CD14-positive monocyte (primary cell): ENCODE measurements around the gene RIPOR3. TPM values are rescaled to one million over a fixed set of nuclear protein-coding genes. Genes with fewer than 3 reads are reported as not detected.
"Not testable (repeated sequence)": the region's sequence is repeated elsewhere in the genome, so short reads cannot be mapped to it uniquely, and the experiment has no call there.

ENCODE experiments used
- DNase-seq, 3 donors: peaks; one replicate each; pipeline ENCODE4 v3.0.0-alpha.2; 2011 to 2022
- H2AFZ ChIP-seq: 2 replicates; pipeline ENCODE4 v1.6.0; 2012; ENCODE audit warnings: mild to moderate bottlenecking, low read depth, low read length, inconsistent platforms; ENCODE audit not compliant: insufficient read depth, poor library complexity, severe bottlenecking
- H3K27ac ChIP-seq, 2 donors: 1 replicate in 1 of 2; 2 replicates in 1 of 2; pipeline ENCODE4 v1.5.1; 2012 to 2013; ENCODE audit warnings: low read length in 2 of 2, control low read depth in 1 of 2, inconsistent platforms in 1 of 2, low read depth in 1 of 2, mild to moderate bottlenecking in 1 of 2
- H3K27me3 ChIP-seq, 2 donors: one replicate each; pipeline versions ENCODE4 v1.6.0 to v1.6.1; 2011 to 2013; ENCODE audit warnings: low read length in 2 of 2; ENCODE audit not compliant: control insufficient read depth in 2 of 2, insufficient read depth in 2 of 2
- H3K36me3 ChIP-seq, 2 donors: replicated peaks in 1 of 2; 1 replicate in 1 of 2; 2 replicates in 1 of 2; pipeline versions ENCODE4 v1.5.1 to v1.6.1; 2012 to 2013; ENCODE audit warnings: low read length in 2 of 2, control low read depth in 1 of 2, inconsistent platforms in 1 of 2, mild to moderate bottlenecking in 1 of 2; ENCODE audit not compliant: insufficient read depth in 2 of 2, control insufficient read depth in 1 of 2
- H3K4me1 ChIP-seq, 2 donors: 1 replicate in 1 of 2; 2 replicates in 1 of 2; pipeline versions ENCODE4 v1.5.1 to v1.6.1; 2012 to 2013; ENCODE audit warnings: low read length in 2 of 2, control low read depth in 1 of 2, inconsistent platforms in 1 of 2, mild to moderate bottlenecking in 1 of 2, moderate library complexity in 1 of 2; ENCODE audit not compliant: insufficient read depth in 2 of 2, control insufficient read depth in 1 of 2
- H3K4me2 ChIP-seq: replicated peaks from 2 replicates; pipeline ENCODE3; 2012; ENCODE audit warnings: low read length, moderate library complexity, mild to moderate bottlenecking; ENCODE audit not compliant: poor library complexity, severe bottlenecking; ENCODE audit errors: extremely low read depth
- H3K4me3 ChIP-seq, 3 experiments: fragments of 200-600 bp in 1 of 3; sonication (generic) in 1 of 3; replicated peaks in 1 of 3; 1 replicate in 2 of 3; 2 replicates in 1 of 3; pipeline ENCODE4 v1.5.1; 2011 to 2013; ENCODE audit warnings: low read length in 3 of 3, mild to moderate bottlenecking in 3 of 3, control low read depth in 2 of 3, low read depth in 2 of 3, inconsistent platforms in 1 of 3, moderate library complexity in 1 of 3
- H3K79me2 ChIP-seq: 2 replicates; pipeline ENCODE4 v1.6.0; 2012; ENCODE audit warnings: mild to moderate bottlenecking, control low read depth, inconsistent platforms, low read length, moderate library complexity; ENCODE audit not compliant: insufficient read depth
- H3K9ac ChIP-seq: 2 replicates; pipeline ENCODE4 v1.6.0; 2017; ENCODE audit warnings: low read length, mild to moderate bottlenecking; ENCODE audit not compliant: insufficient read depth, poor library complexity, severe bottlenecking
- H3K9me3 ChIP-seq, 2 donors: replicated peaks in 1 of 2; 1 replicate in 1 of 2; 2 replicates in 1 of 2; pipeline versions ENCODE4 v1.5.1 to v1.6.1; 2012 to 2013; ENCODE audit warnings: low read length in 2 of 2, control low read depth in 1 of 2; ENCODE audit not compliant: control insufficient read depth in 1 of 2, insufficient read depth in 1 of 2
- H4K20me1 ChIP-seq: 2 replicates; pipeline ENCODE4 v1.6.0; 2012; ENCODE audit warnings: mild to moderate bottlenecking, low read length, control low read depth, moderate library complexity; ENCODE audit not compliant: insufficient read depth
- H3K27ac Mint-ChIP-seq, 7 donors: one replicate each; pipeline ENCODE4 v1.8.0; 2020; ENCODE audit warnings: mild to moderate bottlenecking in 7 of 7, mixed read lengths in 7 of 7, moderate library complexity in 6 of 7, inconsistent platforms in 2 of 7
- H3K27me3 Mint-ChIP-seq, 3 donors: one replicate each; pipeline ENCODE4 v1.8.0; 2021 to 2022; ENCODE audit warnings: low read depth in 3 of 3, mild to moderate bottlenecking in 3 of 3, mixed read lengths in 3 of 3, moderate library complexity in 3 of 3, inconsistent platforms in 1 of 3
- H3K36me3 Mint-ChIP-seq, 2 donors: one replicate each; pipeline ENCODE4 v1.8.0; 2020; ENCODE audit warnings: mixed read lengths in 2 of 2, inconsistent platforms in 1 of 2, mild to moderate bottlenecking in 1 of 2
- H3K4me1 Mint-ChIP-seq: one replicate; pipeline ENCODE4 v1.8.0; 2020; ENCODE audit warnings: mild to moderate bottlenecking, mixed read lengths
- H3K4me3 Mint-ChIP-seq, 2 donors: one replicate each; pipeline ENCODE4 v1.8.0; 2020; ENCODE audit warnings: mild to moderate bottlenecking in 2 of 2, mixed read lengths in 2 of 2, moderate library complexity in 1 of 2
- H3K9me3 Mint-ChIP-seq, 7 donors: one replicate each; pipeline ENCODE4 v1.8.0; 2020 to 2022; ENCODE audit warnings: mixed read lengths in 7 of 7, mild to moderate bottlenecking in 6 of 7, moderate library complexity in 6 of 7, inconsistent platforms in 2 of 7
- WGBS: methylation state at CpG from one replicate; pipeline ENCODE4 v1.1.5; 2013; ENCODE audit warnings: missing lambda C conversion rate; ENCODE audit not compliant: insufficient coverage; 5-methylcytosine and 5-hydroxymethylcytosine counted together
- intact Hi-C, 2 donors: fragments of 100-400 bp; cut with micrococcal nuclease; formaldehyde crosslinking; loops; one replicate each; pipeline versions ENCODE4 v1.15.0 to v1.15.1; 2023
- polyA plus RNA-seq, 3 donors: library from polyadenylated mRNA; depleted of rRNA in 1 of 3; unstranded in 2 of 3; stranded (reverse) in 1 of 3; fragments of 300-500 nt in 2 of 3; fragments of >200 nt in 1 of 3; fragmentation: Illumina TruSeq in 2 of 3; gene quantifications; 1 replicate in 2 of 3; 2 replicates in 1 of 3; pipeline ENCODE4 v1.2.3, GENCODE V29; 2012 to 2021
- TF ChIP-seq, protein P1 (sequence below): fragments of 200-600 bp; IDR thresholded peaks from one replicate; pipeline ENCODE4 v1.8.0; 2022; ENCODE audit warnings: antibody characterized with exemption, mild to moderate bottlenecking

The RIPOR3 gene
- polyA plus RNA-seq, 3 donors: not detected

DNA sequence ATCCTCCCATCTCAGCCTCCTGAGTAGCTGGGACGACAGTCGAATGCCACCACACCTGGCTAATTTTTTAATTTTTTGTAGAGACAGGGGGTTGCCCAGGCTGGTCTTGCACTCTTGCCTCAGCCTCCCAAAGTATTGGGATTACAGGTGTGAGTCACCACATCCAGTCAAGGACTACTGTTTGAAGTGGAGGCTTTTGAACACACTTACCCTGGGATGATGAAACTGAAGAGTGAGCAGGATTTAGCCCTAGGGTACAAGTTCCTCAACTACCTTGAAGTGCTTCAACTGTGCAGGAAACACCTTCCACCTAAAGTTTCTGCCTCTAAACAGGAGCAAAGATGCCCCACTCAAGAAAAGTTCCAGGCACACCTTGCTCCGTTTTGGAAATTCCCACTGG, 24.4 kb upstream of the RIPOR3 start:
- H3K27ac Mint-ChIP-seq: no peak overlapping the region
- Histone ChIP-seq H3K4me1 (peaks cover 5% of the 10 kb centered on the region in 2 donors), H3K27me3 (no peaks in the 10 kb centered on the region), H3K9me3 (no peaks in the 10 kb centered on the region), H3K4me2 (no peak overlapping the region), H3K36me3 (no peaks in the 10 kb centered on the region), H3K79me2 (no peaks in the 10 kb centered on the region), H3K4me3 (no peak overlapping the region), H2AFZ (no peak overlapping the region), H3K27ac (no peak overlapping the region), H3K9ac (no peak overlapping the region), H4K20me1 (no peaks in the 10 kb centered on the region)
- no peak for DNase-seq
- H3K4me1 Mint-ChIP-seq: peaks cover 8% of the 10 kb centered on the region
- H3K4me3 Mint-ChIP-seq: no peak overlapping the region
- no peaks in the 10 kb centered on the region for H3K36me3 Mint-ChIP-seq
- 63% methylated on average over 1 of the region's 3 CpGs for WGBS
- H3K27me3 Mint-ChIP-seq: peaks cover 3 to 23% (median 18%) of the 10 kb centered on the region in 3 donors
- TF ChIP-seq, protein P1, sequence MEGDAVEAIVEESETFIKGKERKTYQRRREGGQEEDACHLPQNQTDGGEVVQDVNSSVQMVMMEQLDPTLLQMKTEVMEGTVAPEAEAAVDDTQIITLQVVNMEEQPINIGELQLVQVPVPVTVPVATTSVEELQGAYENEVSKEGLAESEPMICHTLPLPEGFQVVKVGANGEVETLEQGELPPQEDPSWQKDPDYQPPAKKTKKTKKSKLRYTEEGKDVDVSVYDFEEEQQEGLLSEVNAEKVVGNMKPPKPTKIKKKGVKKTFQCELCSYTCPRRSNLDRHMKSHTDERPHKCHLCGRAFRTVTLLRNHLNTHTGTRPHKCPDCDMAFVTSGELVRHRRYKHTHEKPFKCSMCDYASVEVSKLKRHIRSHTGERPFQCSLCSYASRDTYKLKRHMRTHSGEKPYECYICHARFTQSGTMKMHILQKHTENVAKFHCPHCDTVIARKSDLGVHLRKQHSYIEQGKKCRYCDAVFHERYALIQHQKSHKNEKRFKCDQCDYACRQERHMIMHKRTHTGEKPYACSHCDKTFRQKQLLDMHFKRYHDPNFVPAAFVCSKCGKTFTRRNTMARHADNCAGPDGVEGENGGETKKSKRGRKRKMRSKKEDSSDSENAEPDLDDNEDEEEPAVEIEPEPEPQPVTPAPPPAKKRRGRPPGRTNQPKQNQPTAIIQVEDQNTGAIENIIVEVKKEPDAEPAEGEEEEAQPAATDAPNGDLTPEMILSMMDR: no peak
- peaks cover 0 to 4% (median 0%) of the 10 kb centered on the region in 7 donors for H3K9me3 Mint-ChIP-seq
- intact Hi-C loops: no loop called here

DNA sequence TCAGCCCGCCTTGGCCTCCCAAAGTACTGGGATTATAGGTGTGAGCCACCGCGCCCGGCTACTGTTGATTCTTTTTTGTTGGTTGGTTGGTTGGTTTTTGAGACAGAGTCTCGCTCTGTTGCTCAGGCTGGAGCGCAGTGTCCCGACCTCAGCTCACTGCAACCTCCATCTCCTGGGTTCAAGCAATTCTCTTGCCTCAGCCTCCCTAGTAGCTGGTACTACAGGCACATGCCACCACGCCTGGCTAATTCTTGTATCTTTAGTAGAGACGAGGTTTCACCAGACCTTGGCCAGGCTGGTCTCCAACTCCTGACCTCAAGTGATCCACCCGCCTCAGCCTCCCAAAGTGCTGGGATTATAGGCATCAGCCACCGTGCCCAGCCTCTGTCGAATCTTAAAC, 23.1 kb upstream of the RIPOR3 start:
- H3K36me3 Mint-ChIP-seq, H3K4me2 ChIP-seq, H3K36me3 ChIP-seq, H3K27me3 ChIP-seq, H3K9me3 Mint-ChIP-seq, H3K9me3 ChIP-seq, H3K79me2 ChIP-seq, H3K9ac ChIP-seq, H3K4me3 Mint-ChIP-seq, H2AFZ ChIP-seq, intact Hi-C loops, H4K20me1 ChIP-seq, H3K4me1 ChIP-seq, H3K27ac Mint-ChIP-seq, H3K4me3 ChIP-seq, DNase-seq, H3K27ac ChIP-seq: not testable (repeated sequence)
- WGBS: 98% methylated on average over 7 of the region's 12 CpGs
- peaks cover 3 to 23% (median 18%) of the 10 kb centered on the region in 3 donors for H3K27me3 Mint-ChIP-seq
- H3K4me1 Mint-ChIP-seq: peaks cover 13% of the 10 kb centered on the region
